ENCODE results near the gene BICDL2. TPM values are rescaled to one million over a fixed set of nuclear protein-coding genes. Genes with fewer than 3 reads are reported as not detected.

The BICDL2 gene
- total and polyA plus RNA-seq, 5 donors, result not detected

DNA sequence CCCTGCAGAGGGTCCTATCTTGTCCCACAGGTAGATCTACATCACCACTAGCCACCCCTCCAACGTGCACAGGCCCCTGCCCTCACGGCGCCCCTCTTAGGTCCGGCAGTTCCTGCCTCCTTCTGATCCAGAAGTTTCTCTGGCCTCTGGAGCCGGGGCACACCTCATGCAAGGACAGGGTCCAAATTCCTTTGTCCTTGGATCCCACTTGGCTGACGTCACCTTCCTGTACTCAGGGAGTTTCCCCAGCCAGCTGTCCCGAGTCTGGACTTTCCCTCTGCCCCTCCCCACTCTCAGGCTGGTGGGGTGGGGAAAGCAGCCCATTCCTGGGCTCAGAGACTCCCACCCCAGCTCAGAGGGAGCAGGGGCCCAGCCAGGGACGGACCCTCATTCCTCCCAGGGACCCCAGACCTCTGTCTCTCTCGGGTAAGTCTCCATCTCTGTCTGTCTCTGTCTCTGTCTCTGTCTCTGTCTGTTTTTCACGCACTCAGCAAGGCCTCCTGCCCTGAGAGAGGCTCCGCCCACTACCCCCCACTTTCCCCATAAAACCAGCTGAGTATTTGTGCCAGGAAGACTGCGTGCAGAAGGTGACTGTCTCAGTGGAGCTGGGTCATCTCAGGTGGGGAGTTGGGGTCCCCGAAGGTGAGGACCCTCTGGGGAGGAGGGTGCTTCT is 28.5 kb upstream of the BICDL2 start, which contains the start of gene IL32:
IL32 (plus strand) TSS at position 572 of the 673 bp plus-strand sequence. CDS start 172 bp downstream, outside the sequence.
- Histone ChIP-seq H3K4me1 (ENCODE audit: control insufficient read depth, insufficient read depth, low read length) (no peaks in the 10 kb centered on the region), H3K27ac (ENCODE audit: low read length) (peak within 1 kb of the TSS; percentile 78), H3K4me3 (ENCODE audit: low read length) (peak within 1 kb of the TSS; percentile 48), H3K27me3 (ENCODE audit: control insufficient read depth, insufficient read depth) (no peaks in the 10 kb centered on the region), H3K9me3 (ENCODE audit: control insufficient read depth, low read length) (no peaks in the 10 kb centered on the region)
- intact Hi-C loops (cut with DNase I), result loop anchor here in 2 of 4 donors (10.0 kb wide), 2 partner anchors 50 to 100 kb away; partner anchors contain the start of gene ZNF205 (in 1 of the 2)
- DNase-seq (peak; percentile 77 to 85 (median 80)), ATAC-seq (peak; percentile 81 to 85)
- WGBS, result 30% methylated on average over 13 of the region's 13 CpGs

DNA sequence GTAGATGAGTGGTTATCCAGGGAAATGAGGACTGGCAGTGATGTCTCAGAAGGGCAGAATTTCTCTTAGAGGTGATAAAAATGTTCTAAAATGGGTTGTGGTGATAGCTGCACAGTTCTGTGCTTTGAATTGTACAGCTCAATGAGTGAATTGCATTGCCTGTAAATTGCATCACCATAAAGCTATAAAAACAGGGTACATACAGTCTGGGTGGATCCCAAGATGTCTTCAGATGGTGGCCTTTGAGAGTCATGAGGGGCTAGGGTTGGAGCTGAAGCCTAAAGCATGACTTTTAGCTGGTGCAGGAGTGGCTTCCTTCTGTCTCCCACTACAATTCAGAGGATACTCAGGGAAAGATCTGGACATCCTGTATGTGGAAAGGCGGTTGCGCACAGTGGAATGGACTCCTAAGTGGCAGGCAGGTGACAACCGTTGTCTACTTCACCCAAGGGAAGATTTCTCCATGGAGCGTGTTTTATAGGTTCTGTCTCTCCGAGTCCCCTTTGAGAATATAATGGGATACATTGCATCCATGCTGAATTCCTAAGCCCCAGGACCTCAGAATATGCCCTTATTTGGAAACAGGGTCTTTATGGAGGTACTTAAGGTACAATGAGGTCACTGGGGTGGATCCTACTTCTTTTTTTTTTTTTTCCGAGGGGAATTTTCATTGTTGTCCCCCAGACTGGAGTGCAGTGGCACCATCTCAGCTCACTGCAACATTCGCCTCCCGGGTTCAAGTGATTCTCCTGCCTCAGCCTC is 27.1 kb upstream of the BICDL2 start:
- Histone ChIP-seq H3K4me1 (ENCODE audit: control insufficient read depth, insufficient read depth, low read length) (peaks cover 5% of the 10 kb centered on the region), H3K27me3 (ENCODE audit: control insufficient read depth, insufficient read depth) (no peaks in the 10 kb centered on the region), H3K27ac (ENCODE audit: low read length) (no peak overlapping the region), H3K4me3 (ENCODE audit: low read length) (no peak overlapping the region), H3K9me3 (ENCODE audit: control insufficient read depth, low read length) (no peaks in the 10 kb centered on the region)
- no peak for ATAC-seq
- no peak for DNase-seq
- intact Hi-C loops (cut with DNase I), result loop anchor here in 3 of 4 donors (5.0 to 10.0 kb wide), 3 partner anchors 51 to 101 kb away; partner anchors contain the start of gene ZNF205 (in 1 of the 3)
- 92% methylated on average over 8 of the region's 8 CpGs for WGBS

- no peak overlapping the region for H3K4me3 ChIP-seq (ENCODE audit: low read length)
- H3K27me3 ChIP-seq (ENCODE audit: control insufficient read depth, insufficient read depth), result no peaks in the 10 kb centered on the region
- no peak for ATAC-seq
- peaks cover 5% of the 10 kb centered on the region for H3K4me1 ChIP-seq (ENCODE audit: control insufficient read depth, insufficient read depth, low read length)
- no peak for DNase-seq
- H3K27ac ChIP-seq (ENCODE audit: low read length), result no peak overlapping the region
- no peaks in the 10 kb centered on the region for H3K9me3 ChIP-seq (ENCODE audit: control insufficient read depth, low read length)
- intact Hi-C loops (cut with DNase I), result loop anchor here in 3 of 4 donors (5.0 to 10.0 kb wide), 3 partner anchors 52 to 102 kb away; partner anchors contain the start of gene ZNF205 (in 1 of the 3)
- WGBS, result 80% methylated on average over 6 of the region's 6 CpGs
Observed at GRCh38 chr16:3062553-3062952, 25.8 kb upstream of the BICDL2 start.

- no peaks in the 10 kb centered on the region for H3K27me3 ChIP-seq (ENCODE audit: control insufficient read depth, insufficient read depth)
- intact Hi-C loops (cut with DNase I), result loop anchor here in 3 of 4 donors (5.0 to 10.0 kb wide), 3 partner anchors 54 to 104 kb away; partner anchors contain the start of gene ZNF205 (in 1 of the 3)
- H3K4me1 ChIP-seq (ENCODE audit: control insufficient read depth, insufficient read depth, low read length), result peaks cover 5% of the 10 kb centered on the region
- H3K4me3 ChIP-seq (ENCODE audit: low read length), result no peak overlapping the region
- ATAC-seq (no peak), DNase-seq (no peak)
- H3K27ac ChIP-seq (ENCODE audit: low read length), result no peak overlapping the region
- H3K9me3 ChIP-seq (ENCODE audit: control insufficient read depth, low read length), result no peaks in the 10 kb centered on the region
- 70% methylated on average over 14 of the region's 14 CpGs for WGBS
Observed at GRCh38 chr16:3060339-3061127, 23.8 kb upstream of the BICDL2 start.

DNA sequence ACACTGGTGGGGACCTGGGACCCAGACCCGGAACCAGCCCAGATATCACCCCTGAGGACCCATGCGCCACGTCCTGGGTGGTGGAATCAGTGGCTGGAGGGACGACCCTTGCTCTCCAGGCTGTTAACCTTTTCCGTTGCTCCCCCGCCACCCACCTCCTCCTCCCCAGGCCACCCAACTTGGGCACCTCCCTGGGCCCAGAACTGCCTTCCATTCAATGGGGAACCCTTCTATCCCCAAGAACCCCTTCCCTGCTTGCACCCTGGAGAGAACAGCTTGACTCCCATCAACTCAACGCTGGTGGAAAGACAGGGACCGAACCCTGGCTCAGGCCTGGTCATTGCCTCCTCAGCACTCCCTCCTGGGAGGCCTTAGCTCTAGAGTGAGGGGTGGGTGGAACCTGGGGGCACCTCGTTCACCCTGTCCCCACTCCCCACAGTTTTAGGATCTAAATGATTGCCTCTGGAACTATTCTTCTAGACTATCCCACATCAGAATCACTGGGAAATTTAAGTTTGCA is 23.0 kb upstream of the BICDL2 start:
- intact Hi-C loops (cut with DNase I), result loop anchor here in 3 of 4 donors (5.0 to 10.0 kb wide), 4 partner anchors 48 to 105 kb away; partner anchors contain the start of gene ZNF205 (in 1 of the 3)
- 52% methylated on average over 9 of the region's 9 CpGs for WGBS
- Histone ChIP-seq H3K27me3 (ENCODE audit: control insufficient read depth, insufficient read depth) (no peaks in the 10 kb centered on the region), H3K9me3 (ENCODE audit: control insufficient read depth, low read length) (no peaks in the 10 kb centered on the region), H3K4me3 (ENCODE audit: low read length) (peak overlapping the region; percentile 56), H3K27ac (ENCODE audit: low read length) (peak overlapping the region; percentile 74), H3K4me1 (ENCODE audit: control insufficient read depth, insufficient read depth, low read length) (peaks cover 5% of the 10 kb centered on the region)
- DNase-seq, result no peak
- no peak for ATAC-seq

DNA sequence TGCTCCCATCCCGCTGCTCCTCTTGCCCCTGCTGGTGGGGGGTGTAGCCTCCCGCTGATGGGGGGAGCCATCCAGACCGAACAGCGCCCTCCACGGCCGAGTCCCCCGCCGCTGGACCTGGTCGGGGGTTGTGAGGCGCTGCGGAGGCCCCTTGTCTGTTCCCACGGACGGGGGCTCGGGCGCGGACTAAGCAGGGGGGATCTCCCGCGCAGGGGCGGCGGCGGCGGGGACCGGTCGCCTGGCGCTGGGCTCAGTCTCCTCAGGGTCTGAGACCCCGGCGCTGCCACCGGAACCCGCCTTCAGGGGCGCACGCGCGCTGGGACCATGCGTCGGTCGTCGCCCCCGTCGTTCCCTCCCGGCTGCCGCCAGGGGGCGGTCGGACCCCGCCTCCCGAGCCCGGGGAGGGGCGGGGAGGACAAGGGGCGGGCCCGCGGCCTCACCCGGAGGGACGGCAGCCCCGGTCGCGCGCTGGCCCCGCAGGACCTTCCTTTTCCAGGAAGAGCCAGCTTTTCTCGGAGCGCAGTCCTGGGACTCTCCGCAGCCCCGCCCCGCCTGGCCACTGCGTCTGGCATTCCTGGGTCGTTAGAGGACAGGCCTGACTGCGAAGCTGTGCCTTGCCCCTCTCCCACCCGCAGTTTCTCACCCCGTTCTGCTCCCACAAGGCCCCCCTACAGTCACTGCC is 22.4 kb upstream of the BICDL2 start:
- no peaks in the 10 kb centered on the region for H3K9me3 ChIP-seq (ENCODE audit: control insufficient read depth, low read length)
- peak overlapping the region; percentile 74 for H3K27ac ChIP-seq (ENCODE audit: low read length)
- DNase-seq, result peak; percentile 93 to 97 (median 96)
- intact Hi-C loops (cut with DNase I), result loop anchor here in 1 of 4 donors (5.0 kb wide), 1 partner anchor 48 kb away; no protein-coding TSS in a partner anchor
- H3K4me3 ChIP-seq (ENCODE audit: low read length), result peak overlapping the region; percentile 56
- under 1% methylated on average over 67 of the region's 67 CpGs for WGBS
- H3K27me3 ChIP-seq (ENCODE audit: control insufficient read depth, insufficient read depth), result no peaks in the 10 kb centered on the region
- H3K4me1 ChIP-seq (ENCODE audit: control insufficient read depth, insufficient read depth, low read length), result peaks cover 5% of the 10 kb centered on the region
- ATAC-seq, result peak; percentile 95

DNA sequence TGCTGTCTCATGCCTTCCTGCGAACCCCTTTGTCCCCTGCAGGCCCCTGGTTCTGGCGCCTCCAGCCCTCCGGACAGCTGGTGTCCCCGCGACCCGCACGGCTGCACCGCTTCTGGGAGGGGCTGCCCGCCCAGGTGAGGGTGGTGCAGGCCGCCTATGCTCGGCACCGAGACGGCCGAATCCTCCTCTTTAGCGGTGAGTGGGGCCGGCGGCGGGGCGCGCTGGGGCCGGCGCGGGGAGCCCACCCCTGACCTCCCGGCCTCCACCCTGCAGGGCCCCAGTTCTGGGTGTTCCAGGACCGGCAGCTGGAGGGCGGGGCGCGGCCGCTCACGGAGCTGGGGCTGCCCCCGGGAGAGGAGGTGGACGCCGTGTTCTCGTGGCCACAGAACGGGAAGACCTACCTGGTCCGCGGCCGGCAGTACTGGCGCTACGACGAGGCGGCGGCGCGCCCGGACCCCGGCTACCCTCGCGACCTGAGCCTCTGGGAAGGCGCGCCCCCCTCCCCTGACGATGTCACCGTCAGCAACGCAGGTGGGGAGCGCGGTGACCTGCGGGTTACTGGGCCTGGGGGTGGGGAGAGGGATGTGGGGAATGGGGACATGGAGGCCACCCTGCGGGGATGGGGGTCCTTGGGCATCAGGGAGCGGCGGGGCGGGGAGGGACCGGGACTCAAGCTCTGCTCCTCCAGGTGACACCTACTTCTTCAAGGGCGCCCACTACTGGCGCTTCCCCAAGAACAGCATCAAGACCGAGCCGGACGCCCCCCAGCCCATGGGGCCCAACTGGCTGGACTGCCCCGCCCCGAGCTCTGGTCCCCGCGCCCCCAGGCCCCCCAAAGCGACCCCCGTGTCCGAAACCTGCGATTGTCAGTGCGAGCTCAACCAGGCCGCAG is 21.6 kb upstream of the BICDL2 start:
- Histone ChIP-seq H3K27ac (ENCODE audit: low read length) (no peak overlapping the region), H3K4me1 (ENCODE audit: control insufficient read depth, insufficient read depth, low read length) (peaks cover 5% of the 10 kb centered on the region), H3K27me3 (ENCODE audit: control insufficient read depth, insufficient read depth) (no peaks in the 10 kb centered on the region), H3K9me3 (ENCODE audit: control insufficient read depth, low read length) (no peaks in the 10 kb centered on the region), H3K4me3 (ENCODE audit: low read length) (peak overlapping the region; percentile 56)
- 9% methylated on average over 77 of the region's 77 CpGs for WGBS
- ATAC-seq (peak; percentile 22 to 33), DNase-seq (peak; percentile 46 to 87 (median 82))
- intact Hi-C loops (cut with DNase I), result loop anchor here in 1 of 4 donors (5.0 kb wide), 1 partner anchor 49 kb away; no protein-coding TSS in a partner anchor

DNA sequence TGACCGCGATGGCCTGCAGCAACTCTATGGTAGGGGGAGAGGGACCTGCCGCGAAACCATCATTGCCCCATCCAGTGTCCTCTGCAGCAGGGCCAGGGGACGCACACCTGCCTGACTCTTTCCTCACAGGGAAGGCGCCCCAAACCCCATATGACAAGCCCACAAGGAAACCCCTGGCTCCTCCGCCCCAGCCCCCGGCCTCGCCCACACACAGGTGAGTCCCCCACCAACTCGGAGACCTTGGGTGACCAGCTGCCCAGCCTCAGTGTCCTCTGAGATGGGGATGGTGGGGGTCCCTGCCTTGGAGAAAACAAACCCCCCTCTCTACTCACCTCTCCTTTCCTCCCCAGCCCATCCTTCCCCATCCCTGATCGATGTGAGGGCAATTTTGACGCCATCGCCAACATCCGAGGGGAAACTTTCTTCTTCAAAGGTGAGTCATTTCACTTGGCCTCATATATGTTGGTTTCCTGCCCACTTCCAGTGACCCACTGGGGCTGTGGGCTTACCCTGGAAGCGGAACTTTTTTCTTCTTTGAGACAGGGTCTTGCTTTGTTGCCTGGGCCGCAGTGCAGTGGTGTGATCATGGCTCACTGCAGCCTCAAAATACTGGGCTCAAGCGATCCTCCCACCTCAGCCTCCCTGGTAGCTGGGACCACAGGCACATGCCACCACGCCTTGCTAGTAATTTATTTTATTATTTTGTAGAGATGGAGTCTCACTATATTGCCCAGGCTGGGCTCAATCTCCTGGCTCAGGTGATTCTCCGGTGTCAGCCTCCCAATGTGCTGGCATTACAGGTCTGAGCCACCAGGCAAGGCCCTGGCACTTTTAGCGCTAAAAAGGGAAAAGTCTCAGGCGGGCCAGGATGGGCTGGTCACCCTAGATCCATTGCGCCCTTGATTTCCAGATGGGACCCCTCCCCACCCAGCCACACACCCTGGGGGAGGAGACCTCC is 20.7 kb upstream of the BICDL2 start:
- intact Hi-C loops (cut with DNase I), result loop anchor here in 1 of 4 donors (5.0 kb wide), 1 partner anchor 50 kb away; no protein-coding TSS in a partner anchor
- Histone ChIP-seq H3K9me3 (ENCODE audit: control insufficient read depth, low read length) (no peaks in the 10 kb centered on the region), H3K27me3 (ENCODE audit: control insufficient read depth, insufficient read depth) (no peaks in the 10 kb centered on the region), H3K4me1 (ENCODE audit: control insufficient read depth, insufficient read depth, low read length) (peaks cover 5% of the 10 kb centered on the region), H3K27ac (ENCODE audit: low read length) (no peak overlapping the region), H3K4me3 (ENCODE audit: low read length) (no peak overlapping the region)
- DNase-seq, result peak in 1 of 3 donors; percentile 49
- 92% methylated on average over 22 of the region's 22 CpGs for WGBS
- ATAC-seq, result no peak

Data from right cardiac atrium (tissue), 5 donors.